Fibroblast of lung (primary cell): Measurements from ENCODE around the gene ASXL1.

Source experiments
- CTCF ChIP-seq, 2 donors: IDR thresholded peaks in 1 of 2; conservative IDR thresholded peaks in 1 of 2; 1 replicate in 1 of 2; 2 replicates in 1 of 2; pipeline ENCODE4 v1.5.1; 2011 to 2012; ENCODE audit warnings: low read length in 2 of 2, control low read depth in 1 of 2, inconsistent platforms in 1 of 2, low read depth in 1 of 2, mild to moderate bottlenecking in 1 of 2
- EZH2 ChIP-seq: IDR thresholded peaks from 2 replicates; pipeline ENCODE4 v1.5.1; 2012; ENCODE audit warnings: low read length, control low read depth, mild to moderate bottlenecking; ENCODE audit errors: missing control alignments

GRCh38 chr20:32359633-32360332 is 1.7 kb downstream of the ASXL1 start:
- no peak for TF ChIP-seq CTCF (conservative IDR thresholded peaks at IDR 0.05 in 1 of 2, IDR thresholded peaks at IDR 0.05 in 1 of 2; ENCODE audit: low read depth in 1 of 2, low read length in 2 of 2)
- TF ChIP-seq EZH2 = no peak
